CD14-positive monocyte (primary cell): ENCODE results near the gene TAX1BP1. TPM values are rescaled to one million over a fixed set of nuclear protein-coding genes. Genes with fewer than 3 reads are reported as not detected.

ENCODE experiments used
- DNase-seq, 3 donors: peaks; one replicate each; pipeline ENCODE4 v3.0.0-alpha.2; 2011 to 2022
- H2AFZ ChIP-seq: 2 replicates; pipeline ENCODE4 v1.6.0; 2012; ENCODE audit warnings: mild to moderate bottlenecking, low read depth, low read length, inconsistent platforms; ENCODE audit not compliant: insufficient read depth, poor library complexity, severe bottlenecking
- H3K27ac ChIP-seq, 2 donors: 1 replicate in 1 of 2; 2 replicates in 1 of 2; pipeline ENCODE4 v1.5.1; 2012 to 2013; ENCODE audit warnings: low read length in 2 of 2, control low read depth in 1 of 2, inconsistent platforms in 1 of 2, low read depth in 1 of 2, mild to moderate bottlenecking in 1 of 2
- H3K27me3 ChIP-seq, 2 donors: one replicate each; pipeline versions ENCODE4 v1.6.0 to v1.6.1; 2011 to 2013; ENCODE audit warnings: low read length in 2 of 2; ENCODE audit not compliant: control insufficient read depth in 2 of 2, insufficient read depth in 2 of 2
- H3K36me3 ChIP-seq, 2 donors: replicated peaks in 1 of 2; 1 replicate in 1 of 2; 2 replicates in 1 of 2; pipeline versions ENCODE4 v1.5.1 to v1.6.1; 2012 to 2013; ENCODE audit warnings: low read length in 2 of 2, control low read depth in 1 of 2, inconsistent platforms in 1 of 2, mild to moderate bottlenecking in 1 of 2; ENCODE audit not compliant: insufficient read depth in 2 of 2, control insufficient read depth in 1 of 2
- H3K4me1 ChIP-seq, 2 donors: 1 replicate in 1 of 2; 2 replicates in 1 of 2; pipeline versions ENCODE4 v1.5.1 to v1.6.1; 2012 to 2013; ENCODE audit warnings: low read length in 2 of 2, control low read depth in 1 of 2, inconsistent platforms in 1 of 2, mild to moderate bottlenecking in 1 of 2, moderate library complexity in 1 of 2; ENCODE audit not compliant: insufficient read depth in 2 of 2, control insufficient read depth in 1 of 2
- H3K4me2 ChIP-seq: replicated peaks from 2 replicates; pipeline ENCODE3; 2012; ENCODE audit warnings: low read length, moderate library complexity, mild to moderate bottlenecking; ENCODE audit not compliant: poor library complexity, severe bottlenecking; ENCODE audit errors: extremely low read depth
- H3K4me3 ChIP-seq, 3 experiments: fragments of 200-600 bp in 1 of 3; sonication (generic) in 1 of 3; replicated peaks in 1 of 3; 1 replicate in 2 of 3; 2 replicates in 1 of 3; pipeline ENCODE4 v1.5.1; 2011 to 2013; ENCODE audit warnings: low read length in 3 of 3, mild to moderate bottlenecking in 3 of 3, control low read depth in 2 of 3, low read depth in 2 of 3, inconsistent platforms in 1 of 3, moderate library complexity in 1 of 3
- H3K79me2 ChIP-seq: 2 replicates; pipeline ENCODE4 v1.6.0; 2012; ENCODE audit warnings: mild to moderate bottlenecking, control low read depth, inconsistent platforms, low read length, moderate library complexity; ENCODE audit not compliant: insufficient read depth
- H3K9ac ChIP-seq: 2 replicates; pipeline ENCODE4 v1.6.0; 2017; ENCODE audit warnings: low read length, mild to moderate bottlenecking; ENCODE audit not compliant: insufficient read depth, poor library complexity, severe bottlenecking
- H3K9me3 ChIP-seq, 2 donors: replicated peaks in 1 of 2; 1 replicate in 1 of 2; 2 replicates in 1 of 2; pipeline versions ENCODE4 v1.5.1 to v1.6.1; 2012 to 2013; ENCODE audit warnings: low read length in 2 of 2, control low read depth in 1 of 2; ENCODE audit not compliant: control insufficient read depth in 1 of 2, insufficient read depth in 1 of 2
- H4K20me1 ChIP-seq: 2 replicates; pipeline ENCODE4 v1.6.0; 2012; ENCODE audit warnings: mild to moderate bottlenecking, low read length, control low read depth, moderate library complexity; ENCODE audit not compliant: insufficient read depth
- H3K27ac Mint-ChIP-seq, 7 donors: one replicate each; pipeline ENCODE4 v1.8.0; 2020; ENCODE audit warnings: mild to moderate bottlenecking in 7 of 7, mixed read lengths in 7 of 7, moderate library complexity in 6 of 7, inconsistent platforms in 2 of 7
- H3K27me3 Mint-ChIP-seq, 3 donors: one replicate each; pipeline ENCODE4 v1.8.0; 2021 to 2022; ENCODE audit warnings: low read depth in 3 of 3, mild to moderate bottlenecking in 3 of 3, mixed read lengths in 3 of 3, moderate library complexity in 3 of 3, inconsistent platforms in 1 of 3
- H3K36me3 Mint-ChIP-seq, 2 donors: one replicate each; pipeline ENCODE4 v1.8.0; 2020; ENCODE audit warnings: mixed read lengths in 2 of 2, inconsistent platforms in 1 of 2, mild to moderate bottlenecking in 1 of 2
- H3K4me1 Mint-ChIP-seq: one replicate; pipeline ENCODE4 v1.8.0; 2020; ENCODE audit warnings: mild to moderate bottlenecking, mixed read lengths
- H3K4me3 Mint-ChIP-seq, 2 donors: one replicate each; pipeline ENCODE4 v1.8.0; 2020; ENCODE audit warnings: mild to moderate bottlenecking in 2 of 2, mixed read lengths in 2 of 2, moderate library complexity in 1 of 2
- H3K9me3 Mint-ChIP-seq, 7 donors: one replicate each; pipeline ENCODE4 v1.8.0; 2020 to 2022; ENCODE audit warnings: mixed read lengths in 7 of 7, mild to moderate bottlenecking in 6 of 7, moderate library complexity in 6 of 7, inconsistent platforms in 2 of 7
- WGBS: methylation state at CpG from one replicate; pipeline ENCODE4 v1.1.5; 2013; ENCODE audit warnings: missing lambda C conversion rate; ENCODE audit not compliant: insufficient coverage; 5-methylcytosine and 5-hydroxymethylcytosine counted together
- intact Hi-C, 2 donors: fragments of 100-400 bp; cut with micrococcal nuclease; formaldehyde crosslinking; loops; one replicate each; pipeline versions ENCODE4 v1.15.0 to v1.15.1; 2023
- polyA plus RNA-seq, 3 donors: library from polyadenylated mRNA; depleted of rRNA in 1 of 3; unstranded in 2 of 3; stranded (reverse) in 1 of 3; fragments of 300-500 nt in 2 of 3; fragments of >200 nt in 1 of 3; fragmentation: Illumina TruSeq in 2 of 3; gene quantifications; 1 replicate in 2 of 3; 2 replicates in 1 of 3; pipeline ENCODE4 v1.2.3, GENCODE V29; 2012 to 2021
- TF ChIP-seq, protein P1 (sequence below): fragments of 200-600 bp; IDR thresholded peaks from one replicate; pipeline ENCODE4 v1.8.0; 2022; ENCODE audit warnings: antibody characterized with exemption, mild to moderate bottlenecking

Gene TAX1BP1
- polyA plus RNA-seq, 3 donors = 62.6 to 106 (median 85.3) TPM

GRCh38 chr7:27826357-27826756 lies 86.4 kb downstream of the TAX1BP1 start:
- Histone ChIP-seq H3K9ac (no peak overlapping the region), H3K4me1 (no peaks in the 10 kb centered on the region), H2AFZ (no peak overlapping the region), H3K36me3 (peaks cover 54 to 95% of the 10 kb centered on the region in 2 donors), H3K9me3 (no peaks in the 10 kb centered on the region), H3K27me3 (no peaks in the 10 kb centered on the region), H3K4me2 (no peak overlapping the region), H3K4me3 (no peak overlapping the region), H4K20me1 (peaks cover 57% of the 10 kb centered on the region), H3K79me2 (no peaks in the 10 kb centered on the region), H3K27ac (no peak overlapping the region)
- Mint-ChIP-seq H3K9me3 (no peaks in the 10 kb centered on the region), H3K27ac (peak overlapping the region in 1 of 7 donors; percentile 31), H3K36me3 (peaks cover 59 to 61% of the 10 kb centered on the region in 2 donors), H3K4me1 (no peaks in the 10 kb centered on the region), H3K27me3 (no peaks in the 10 kb centered on the region), H3K4me3 (no peak overlapping the region)
- TF ChIP-seq, protein P1, sequence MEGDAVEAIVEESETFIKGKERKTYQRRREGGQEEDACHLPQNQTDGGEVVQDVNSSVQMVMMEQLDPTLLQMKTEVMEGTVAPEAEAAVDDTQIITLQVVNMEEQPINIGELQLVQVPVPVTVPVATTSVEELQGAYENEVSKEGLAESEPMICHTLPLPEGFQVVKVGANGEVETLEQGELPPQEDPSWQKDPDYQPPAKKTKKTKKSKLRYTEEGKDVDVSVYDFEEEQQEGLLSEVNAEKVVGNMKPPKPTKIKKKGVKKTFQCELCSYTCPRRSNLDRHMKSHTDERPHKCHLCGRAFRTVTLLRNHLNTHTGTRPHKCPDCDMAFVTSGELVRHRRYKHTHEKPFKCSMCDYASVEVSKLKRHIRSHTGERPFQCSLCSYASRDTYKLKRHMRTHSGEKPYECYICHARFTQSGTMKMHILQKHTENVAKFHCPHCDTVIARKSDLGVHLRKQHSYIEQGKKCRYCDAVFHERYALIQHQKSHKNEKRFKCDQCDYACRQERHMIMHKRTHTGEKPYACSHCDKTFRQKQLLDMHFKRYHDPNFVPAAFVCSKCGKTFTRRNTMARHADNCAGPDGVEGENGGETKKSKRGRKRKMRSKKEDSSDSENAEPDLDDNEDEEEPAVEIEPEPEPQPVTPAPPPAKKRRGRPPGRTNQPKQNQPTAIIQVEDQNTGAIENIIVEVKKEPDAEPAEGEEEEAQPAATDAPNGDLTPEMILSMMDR = no peak
- 100% methylated on average over 3 of the region's 5 CpGs for WGBS
- intact Hi-C loops = no loop called here
- no peak for DNase-seq

GRCh38 chr7:27834179-27834921 lies 94.4 kb downstream of the TAX1BP1 start:
- no peaks in the 10 kb centered on the region for H3K27me3 Mint-ChIP-seq
- H3K4me3 ChIP-seq = no peak overlapping the region
- H3K4me1 ChIP-seq = no peaks in the 10 kb centered on the region
- no peak overlapping the region for H3K27ac ChIP-seq
- H3K27me3 ChIP-seq = no peaks in the 10 kb centered on the region
- peaks cover 59 to 99% of the 10 kb centered on the region in 2 donors for H3K36me3 ChIP-seq
- H3K9ac ChIP-seq = no peak overlapping the region
- no peaks in the 10 kb centered on the region for H3K79me2 ChIP-seq
- peaks cover 67% of the 10 kb centered on the region for H4K20me1 ChIP-seq
- H3K36me3 Mint-ChIP-seq = peaks cover 79 to 83% of the 10 kb centered on the region in 2 donors
- H3K27ac Mint-ChIP-seq = peak overlapping the region in 3 of 7 donors; percentile 21 to 26 (median 26)
- no peak overlapping the region for H3K4me2 ChIP-seq
- H3K9me3 ChIP-seq = no peaks in the 10 kb centered on the region
- H3K9me3 Mint-ChIP-seq = no peaks in the 10 kb centered on the region
- 84% methylated on average over 4 of the region's 7 CpGs for WGBS
- no peak overlapping the region for H2AFZ ChIP-seq
- no peak overlapping the region for H3K4me3 Mint-ChIP-seq
- no peak for DNase-seq
- no peaks in the 10 kb centered on the region for H3K4me1 Mint-ChIP-seq
- TF ChIP-seq, protein P1 = no peak
- intact Hi-C loops = no loop called here
